GM21529 (cell line): ENCODE results near the gene ZMYND8.

Source experiments
- ATAC-seq: cut with Tn5 transposase; IDR thresholded peaks from one replicate; pipeline ENCODE4 v1.9.1; 2021; ENCODE audit not compliant: unreplicated experiment

The ZMYND8 gene

GRCh38 chr20:47228654-47229053 is 127.8 kb downstream of the ZMYND8 start:
- ATAC-seq = no peak

GRCh38 chr20:47227576-47227975 is 128.9 kb downstream of the ZMYND8 start:
- ATAC-seq = no peak

- ATAC-seq = no peak
Observed at GRCh38 chr20:47227119-47227518, 129.4 kb downstream of the ZMYND8 start.

GRCh38 chr20:47225458-47225857 is 131.0 kb downstream of the ZMYND8 start:
- ATAC-seq = no peak

GRCh38 chr20:47224857-47225256 is 131.6 kb downstream of the ZMYND8 start:
- ATAC-seq = no peak

GRCh38 chr20:47224300-47224791 is 132.2 kb downstream of the ZMYND8 start:
- ATAC-seq = no peak

- no peak for ATAC-seq
Observed at GRCh38 chr20:47223896-47224295, 132.6 kb downstream of the ZMYND8 start.

GRCh38 chr20:47222468-47223119 is 133.9 kb downstream of the ZMYND8 start:
- ATAC-seq = no peak

GRCh38 chr20:47221036-47221625 is 135.4 kb downstream of the ZMYND8 start:
- ATAC-seq = no peak

- ATAC-seq = no peak
Observed at GRCh38 chr20:47220161-47220582, 136.3 kb downstream of the ZMYND8 start.

- ATAC-seq = no peak
Observed at GRCh38 chr20:47217482-47218446, 138.7 kb downstream of the ZMYND8 start.

- ATAC-seq = no peak
Observed at GRCh38 chr20:47216819-47217410, 139.6 kb downstream of the ZMYND8 start.

- no peak for ATAC-seq
Observed at GRCh38 chr20:47215653-47216397, 140.7 kb downstream of the ZMYND8 start.

- no peak for ATAC-seq
Observed at GRCh38 chr20:47213966-47214365, 142.5 kb downstream of the ZMYND8 start.

GRCh38 chr20:47212606-47213207 is 143.8 kb downstream of the ZMYND8 start:
- no peak for ATAC-seq

- ATAC-seq = no peak
Observed at GRCh38 chr20:47211036-47211435, 145.5 kb downstream of the ZMYND8 start.

- ATAC-seq = no peak
Observed at GRCh38 chr20:47210470-47210869, 146.0 kb downstream of the ZMYND8 start.

GRCh38 chr20:47209982-47210381 is 146.5 kb downstream of the ZMYND8 start:
- ATAC-seq = no peak

GRCh38 chr20:47208534-47209174 is 147.8 kb downstream of the ZMYND8 start:
- ATAC-seq = no peak
